ENCODE results near the gene HNRNPF. TPM values are rescaled to one million over a fixed set of nuclear protein-coding genes. Genes with fewer than 3 reads are reported as not detected.

Gene HNRNPF
- total RNA-seq, 1 experiment from 2014 or later = 358 TPM

DNA sequence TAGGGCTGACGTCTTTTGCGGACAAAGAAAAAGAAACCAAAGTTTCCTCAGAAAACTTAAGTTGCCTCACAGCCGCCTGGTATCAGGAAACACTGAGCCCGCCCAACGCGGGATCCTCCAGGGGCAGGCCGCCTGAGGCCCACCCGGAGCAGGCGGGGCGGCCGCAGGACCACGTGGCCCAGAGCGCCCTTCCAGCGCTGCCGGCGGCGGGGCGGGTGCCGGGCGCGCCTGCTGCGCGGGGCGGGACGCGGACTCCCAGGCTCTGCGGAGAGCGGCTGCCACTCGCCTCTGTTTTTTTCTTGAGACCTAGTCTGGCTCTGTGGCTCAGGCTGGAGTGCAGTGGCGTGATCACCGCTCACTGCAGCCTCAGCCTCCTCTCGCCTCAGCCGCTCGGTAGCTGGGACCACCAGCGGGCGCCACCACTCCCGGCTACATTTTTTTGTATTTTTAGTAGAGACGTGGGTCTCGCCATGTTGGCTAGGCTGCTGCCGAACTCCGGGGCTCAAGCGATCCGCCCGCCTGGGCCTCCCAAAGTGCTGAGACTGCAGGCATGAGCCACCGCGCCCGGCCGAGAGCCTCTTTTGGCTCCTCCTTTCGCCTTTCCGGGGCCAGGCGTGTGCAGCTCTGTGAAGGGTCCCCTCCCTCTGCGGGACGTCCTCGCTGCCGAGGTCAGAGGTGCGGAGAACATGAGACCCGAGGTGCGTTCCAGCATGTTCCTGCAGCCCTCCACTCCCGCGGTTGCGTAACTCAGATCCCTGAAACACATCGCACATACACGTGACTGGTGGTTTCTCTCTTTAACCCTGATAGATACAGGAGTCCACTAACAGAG is 11.6 kb upstream of the HNRNPF start (continued):
- TF ChIP-seq FOXK1 (CRISPR knock-in tag; IDR thresholded peaks at IDR 0.05) (peak; percentile 89), GABPB1 (CRISPR knock-in tag; IDR thresholded peaks at IDR 0.05) (peak; percentile 93), SMAD4 (CRISPR knock-in tag; IDR thresholded peaks at IDR 0.05) (no peak), ETV6 (CRISPR knock-in tag; IDR thresholded peaks at IDR 0.05) (peak; percentile 76; the same call in 1 of the 2 replicates), ZNF396 (CRISPR knock-in tag; IDR thresholded peaks at IDR 0.05; ENCODE audit: borderline replicate concordance) (no peak), CREB1 (CRISPR knock-in tag; IDR thresholded peaks at IDR 0.05) (0 out of 2 replicates have a peak, but pooled peaks have one; percentile 66), ESRRA (CRISPR knock-in tag; IDR thresholded peaks at IDR 0.05; ENCODE audit: borderline replicate concordance) (peak; percentile 48; the same call in 1 of the 2 replicates), MYBL2 (CRISPR knock-in tag; IDR thresholded peaks at IDR 0.05) (0 out of 2 replicates have a peak, but pooled peaks have one; percentile 44), NFE2L1 (CRISPR knock-in tag; IDR thresholded peaks at IDR 0.05) (peak; percentile 92), SP1 (CRISPR knock-in tag; conservative IDR thresholded peaks at IDR 0.05) (peak; percentile 57), PREB (CRISPR knock-in tag; IDR thresholded peaks at IDR 0.05; ENCODE audit: borderline replicate concordance) (peak; percentile 95)
- TF ChIP-seq, protein P1, sequence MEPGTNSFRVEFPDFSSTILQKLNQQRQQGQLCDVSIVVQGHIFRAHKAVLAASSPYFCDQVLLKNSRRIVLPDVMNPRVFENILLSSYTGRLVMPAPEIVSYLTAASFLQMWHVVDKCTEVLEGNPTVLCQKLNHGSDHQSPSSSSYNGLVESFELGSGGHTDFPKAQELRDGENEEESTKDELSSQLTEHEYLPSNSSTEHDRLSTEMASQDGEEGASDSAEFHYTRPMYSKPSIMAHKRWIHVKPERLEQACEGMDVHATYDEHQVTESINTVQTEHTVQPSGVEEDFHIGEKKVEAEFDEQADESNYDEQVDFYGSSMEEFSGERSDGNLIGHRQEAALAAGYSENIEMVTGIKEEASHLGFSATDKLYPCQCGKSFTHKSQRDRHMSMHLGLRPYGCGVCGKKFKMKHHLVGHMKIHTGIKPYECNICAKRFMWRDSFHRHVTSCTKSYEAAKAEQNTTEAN (CRISPR knock-in tag; IDR thresholded peaks at IDR 0.05) = no peak; the same call in 1 of the 2 replicates
- TF ChIP-seq, protein P2, sequence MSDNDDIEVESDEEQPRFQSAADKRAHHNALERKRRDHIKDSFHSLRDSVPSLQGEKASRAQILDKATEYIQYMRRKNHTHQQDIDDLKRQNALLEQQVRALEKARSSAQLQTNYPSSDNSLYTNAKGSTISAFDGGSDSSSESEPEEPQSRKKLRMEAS (CRISPR knock-in tag; IDR thresholded peaks at IDR 0.05) = peak; percentile 59; the same call in 1 of the 2 replicates
- TF ChIP-seq, protein P3, sequence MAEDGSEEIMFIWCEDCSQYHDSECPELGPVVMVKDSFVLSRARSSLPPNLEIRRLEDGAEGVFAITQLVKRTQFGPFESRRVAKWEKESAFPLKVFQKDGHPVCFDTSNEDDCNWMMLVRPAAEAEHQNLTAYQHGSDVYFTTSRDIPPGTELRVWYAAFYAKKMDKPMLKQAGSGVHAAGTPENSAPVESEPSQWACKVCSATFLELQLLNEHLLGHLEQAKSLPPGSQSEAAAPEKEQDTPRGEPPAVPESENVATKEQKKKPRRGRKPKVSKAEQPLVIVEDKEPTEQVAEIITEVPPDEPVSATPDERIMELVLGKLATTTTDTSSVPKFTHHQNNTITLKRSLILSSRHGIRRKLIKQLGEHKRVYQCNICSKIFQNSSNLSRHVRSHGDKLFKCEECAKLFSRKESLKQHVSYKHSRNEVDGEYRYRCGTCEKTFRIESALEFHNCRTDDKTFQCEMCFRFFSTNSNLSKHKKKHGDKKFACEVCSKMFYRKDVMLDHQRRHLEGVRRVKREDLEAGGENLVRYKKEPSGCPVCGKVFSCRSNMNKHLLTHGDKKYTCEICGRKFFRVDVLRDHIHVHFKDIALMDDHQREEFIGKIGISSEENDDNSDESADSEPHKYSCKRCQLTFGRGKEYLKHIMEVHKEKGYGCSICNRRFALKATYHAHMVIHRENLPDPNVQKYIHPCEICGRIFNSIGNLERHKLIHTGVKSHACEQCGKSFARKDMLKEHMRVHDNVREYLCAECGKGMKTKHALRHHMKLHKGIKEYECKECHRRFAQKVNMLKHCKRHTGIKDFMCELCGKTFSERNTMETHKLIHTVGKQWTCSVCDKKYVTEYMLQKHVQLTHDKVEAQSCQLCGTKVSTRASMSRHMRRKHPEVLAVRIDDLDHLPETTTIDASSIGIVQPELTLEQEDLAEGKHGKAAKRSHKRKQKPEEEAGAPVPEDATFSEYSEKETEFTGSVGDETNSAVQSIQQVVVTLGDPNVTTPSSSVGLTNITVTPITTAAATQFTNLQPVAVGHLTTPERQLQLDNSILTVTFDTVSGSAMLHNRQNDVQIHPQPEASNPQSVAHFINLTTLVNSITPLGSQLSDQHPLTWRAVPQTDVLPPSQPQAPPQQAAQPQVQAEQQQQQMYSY (CRISPR knock-in tag; IDR thresholded peaks at IDR 0.05) = no peak
- TF ChIP-seq, protein P4, sequence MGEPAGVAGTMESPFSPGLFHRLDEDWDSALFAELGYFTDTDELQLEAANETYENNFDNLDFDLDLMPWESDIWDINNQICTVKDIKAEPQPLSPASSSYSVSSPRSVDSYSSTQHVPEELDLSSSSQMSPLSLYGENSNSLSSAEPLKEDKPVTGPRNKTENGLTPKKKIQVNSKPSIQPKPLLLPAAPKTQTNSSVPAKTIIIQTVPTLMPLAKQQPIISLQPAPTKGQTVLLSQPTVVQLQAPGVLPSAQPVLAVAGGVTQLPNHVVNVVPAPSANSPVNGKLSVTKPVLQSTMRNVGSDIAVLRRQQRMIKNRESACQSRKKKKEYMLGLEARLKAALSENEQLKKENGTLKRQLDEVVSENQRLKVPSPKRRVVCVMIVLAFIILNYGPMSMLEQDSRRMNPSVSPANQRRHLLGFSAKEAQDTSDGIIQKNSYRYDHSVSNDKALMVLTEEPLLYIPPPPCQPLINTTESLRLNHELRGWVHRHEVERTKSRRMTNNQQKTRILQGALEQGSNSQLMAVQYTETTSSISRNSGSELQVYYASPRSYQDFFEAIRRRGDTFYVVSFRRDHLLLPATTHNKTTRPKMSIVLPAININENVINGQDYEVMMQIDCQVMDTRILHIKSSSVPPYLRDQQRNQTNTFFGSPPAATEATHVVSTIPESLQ (CRISPR knock-in tag; IDR thresholded peaks at IDR 0.05) = no peak
- TF ChIP-seq, protein P5, sequence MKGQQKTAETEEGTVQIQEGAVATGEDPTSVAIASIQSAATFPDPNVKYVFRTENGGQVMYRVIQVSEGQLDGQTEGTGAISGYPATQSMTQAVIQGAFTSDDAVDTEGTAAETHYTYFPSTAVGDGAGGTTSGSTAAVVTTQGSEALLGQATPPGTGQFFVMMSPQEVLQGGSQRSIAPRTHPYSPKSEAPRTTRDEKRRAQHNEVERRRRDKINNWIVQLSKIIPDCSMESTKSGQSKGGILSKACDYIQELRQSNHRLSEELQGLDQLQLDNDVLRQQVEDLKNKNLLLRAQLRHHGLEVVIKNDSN (CRISPR knock-in tag; IDR thresholded peaks at IDR 0.05) = peak; percentile 56; the same call in 1 of the 2 replicates
